GM10266 (cell line): Measurements from ENCODE around the gene SPSB3.

Experiments
- DNase-seq: peaks from one replicate; pipeline ENCODE4 v3.0.0; 2012; ENCODE audit errors: extremely low spot score
- CTCF ChIP-seq: IDR thresholded peaks from 2 replicates; pipeline ENCODE4 v1.5.1; 2012; ENCODE audit warnings: mild to moderate bottlenecking, low read depth; ENCODE audit not compliant: control insufficient read depth, insufficient read depth; ENCODE audit errors: missing control alignments

SPSB3 gene

GRCh38 chr16:1778200-1779179, 3.9 kb downstream of the SPSB3 start:
- DNase-seq = no peak
- no peak for TF ChIP-seq CTCF

- no peak for DNase-seq
- no peak for TF ChIP-seq CTCF
Observed at GRCh38 chr16:1777375-1778199, 4.8 kb downstream of the SPSB3 start.

GRCh38 chr16:1776991-1777374, 5.4 kb downstream of the SPSB3 start:
- no peak for TF ChIP-seq CTCF

GRCh38 chr16:1776672-1776955, 5.8 kb downstream of the SPSB3 start:
- no peak for TF ChIP-seq CTCF
- no peak for DNase-seq

More at GRCh38 chr16:1776991-1777374, 5.4 kb downstream of the SPSB3 start:
- no peak for DNase-seq

- DNase-seq = no peak
- TF ChIP-seq CTCF = no peak
Observed at GRCh38 chr16:1775846-1776671, 6.3 kb downstream of the SPSB3 start.

- DNase-seq = no peak
- TF ChIP-seq CTCF = no peak
Observed at GRCh38 chr16:1775006-1775845, 7.1 kb downstream of the SPSB3 start.
